ENCODE results near the gene PLCB1.
"Not testable (repeated sequence)": the region's sequence is repeated elsewhere in the genome, so short reads cannot be mapped to it uniquely, and the experiment has no call there.

Gene PLCB1

DNA sequence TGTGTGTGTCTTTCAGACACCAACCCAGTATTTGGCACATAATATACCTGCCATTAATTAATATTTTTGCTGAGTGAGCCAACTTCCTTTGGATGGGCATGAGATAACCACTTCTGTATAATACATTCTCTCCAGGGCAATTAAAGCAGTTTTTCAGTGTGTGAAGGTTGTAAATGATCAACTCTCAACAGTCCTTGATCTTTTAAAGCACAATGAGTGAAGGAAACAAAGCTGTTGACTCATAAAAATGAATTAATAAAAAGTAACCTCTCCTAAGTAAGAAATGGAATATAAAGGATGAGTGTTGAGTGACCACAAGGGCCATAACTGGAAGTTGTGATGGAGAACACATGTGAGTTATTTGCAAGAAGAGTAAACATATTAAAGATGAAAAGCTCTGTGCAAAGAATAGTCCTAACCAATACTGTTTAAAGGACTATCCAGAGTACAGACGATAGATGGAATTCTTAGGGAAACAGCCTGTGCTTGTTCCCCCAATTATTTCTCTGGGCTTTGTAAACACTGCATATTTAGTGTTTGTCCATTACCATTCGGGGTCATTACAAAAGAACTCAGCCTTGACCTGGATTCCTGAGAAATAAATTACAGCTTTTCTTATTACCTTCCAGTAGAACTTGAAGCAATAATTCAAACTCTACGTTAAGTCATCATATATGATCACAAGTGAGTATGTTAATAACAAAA lies 446.2 kb downstream of the PLCB1 start:
- no peak for DNase-seq

DNA sequence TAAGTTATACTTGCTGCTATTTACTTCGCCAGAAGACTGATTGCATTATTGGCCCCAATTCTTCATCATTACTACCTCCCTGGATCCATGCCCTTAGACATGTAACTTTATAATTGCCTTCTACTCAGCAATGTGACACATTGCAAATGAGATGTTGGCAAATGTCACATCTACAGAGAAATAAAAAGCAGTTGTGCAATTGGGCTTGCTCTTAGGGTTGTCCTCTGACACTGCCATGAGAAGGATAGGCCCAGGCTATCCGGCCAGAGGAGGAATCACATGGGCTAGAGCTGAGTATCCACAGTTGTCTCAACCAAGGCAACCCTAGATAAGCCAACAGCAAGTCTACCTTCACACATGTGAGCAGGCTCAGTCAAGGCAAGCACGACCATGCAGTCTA lies 447.0 kb downstream of the PLCB1 start:
- no peak for DNase-seq

DNA sequence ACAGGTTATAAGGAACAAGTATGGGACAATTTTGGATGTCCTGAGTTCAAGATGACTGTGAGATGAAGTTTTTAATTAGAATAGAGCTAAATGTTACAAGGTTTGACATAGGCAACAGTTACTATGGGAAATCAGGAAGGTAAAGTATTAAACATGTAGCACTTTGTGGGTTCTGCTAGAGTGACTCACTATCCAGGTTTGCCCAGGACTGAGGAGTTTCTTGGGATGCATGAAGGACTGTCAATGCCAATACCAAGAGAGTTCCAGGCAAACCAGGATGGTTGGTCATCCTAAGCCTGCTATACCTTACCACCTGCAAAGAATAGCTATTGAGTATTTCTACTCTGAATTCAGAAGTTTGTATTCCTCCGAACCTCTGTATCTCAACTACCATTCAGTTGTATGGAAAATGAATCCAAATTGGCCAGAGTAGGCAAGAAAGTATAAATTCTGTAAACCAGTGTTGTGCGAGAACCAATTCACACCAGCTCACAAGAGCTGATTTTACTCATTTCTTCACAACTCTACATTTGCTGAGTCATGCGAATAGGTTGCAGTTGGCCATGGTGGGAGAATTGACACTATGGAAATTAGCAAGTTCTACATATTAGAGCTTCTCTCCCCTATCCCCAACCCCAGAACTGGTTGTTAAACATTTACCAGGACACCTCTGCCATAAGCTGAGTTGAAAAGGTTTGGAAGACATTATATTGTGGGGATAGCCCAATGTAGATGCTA lies 449.5 kb downstream of the PLCB1 start:
- DNase-seq: no peak

DNA sequence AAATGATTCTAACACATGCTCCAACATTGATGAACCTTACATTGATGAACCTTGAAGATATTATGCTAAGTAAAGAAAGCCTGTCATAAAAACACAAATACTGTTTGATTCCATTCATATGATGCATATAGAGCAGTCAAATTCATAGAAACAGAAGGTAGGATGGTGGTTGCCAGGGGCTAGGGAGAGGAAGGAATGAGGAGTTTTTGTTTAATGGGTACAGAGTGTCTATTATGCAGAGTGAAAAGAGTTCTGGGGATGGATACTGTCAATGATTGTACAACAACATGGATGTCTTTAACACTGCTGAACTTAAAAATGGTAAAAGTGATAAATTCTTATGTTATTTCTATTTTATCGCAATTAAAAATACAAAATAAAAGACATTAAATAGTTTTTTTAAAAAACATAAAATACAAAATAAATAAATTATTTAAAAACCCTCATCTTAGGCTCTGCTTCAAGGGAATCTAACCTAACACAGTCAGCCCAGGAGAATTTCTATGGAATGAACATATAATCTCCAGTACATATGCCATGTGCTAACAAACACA lies 451.0 kb downstream of the PLCB1 start:
- no peak for DNase-seq

DNA sequence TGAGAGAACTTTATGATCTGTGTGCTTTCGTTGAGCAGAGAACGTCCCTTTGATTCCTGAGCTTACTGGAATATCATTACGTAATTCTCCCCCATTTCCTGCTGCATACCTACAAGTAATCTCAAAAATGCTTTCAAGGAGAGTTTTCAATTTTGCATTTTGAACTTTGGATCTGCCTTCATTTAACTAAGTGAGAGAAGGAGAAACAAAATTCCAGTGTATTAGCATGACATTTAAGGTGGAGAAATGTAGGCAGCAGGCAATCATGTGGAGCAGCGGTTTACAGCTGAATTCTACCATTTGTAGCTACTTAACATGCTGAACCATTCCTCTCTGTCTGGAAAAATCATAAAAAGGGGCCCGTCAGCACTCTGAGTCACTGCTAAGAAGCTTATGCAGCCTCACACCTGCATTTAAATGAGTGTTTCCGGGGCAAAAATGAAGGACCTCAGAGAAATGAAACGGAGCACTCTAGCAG lies 451.5 kb downstream of the PLCB1 start:
- DNase-seq: no peak

DNA sequence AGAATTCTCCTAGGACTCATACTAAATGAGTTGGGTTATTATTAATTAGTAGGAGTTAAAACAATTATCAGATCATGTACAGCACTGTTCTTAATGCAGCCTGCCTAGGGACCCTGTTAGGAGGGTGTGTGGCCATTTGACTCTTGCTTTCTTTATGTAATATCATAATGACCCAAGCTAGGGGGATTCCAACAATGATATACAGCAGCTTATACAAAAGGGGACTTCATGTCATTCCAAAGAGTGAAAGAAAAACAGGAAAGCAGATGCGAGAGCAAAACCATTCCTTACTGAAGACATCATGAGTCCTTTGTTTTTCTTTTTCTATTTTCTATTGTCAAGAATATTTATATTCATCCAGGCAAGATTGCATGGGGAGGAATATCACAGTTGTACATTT lies 455.2 kb downstream of the PLCB1 start:
- DNase-seq: no peak

DNA sequence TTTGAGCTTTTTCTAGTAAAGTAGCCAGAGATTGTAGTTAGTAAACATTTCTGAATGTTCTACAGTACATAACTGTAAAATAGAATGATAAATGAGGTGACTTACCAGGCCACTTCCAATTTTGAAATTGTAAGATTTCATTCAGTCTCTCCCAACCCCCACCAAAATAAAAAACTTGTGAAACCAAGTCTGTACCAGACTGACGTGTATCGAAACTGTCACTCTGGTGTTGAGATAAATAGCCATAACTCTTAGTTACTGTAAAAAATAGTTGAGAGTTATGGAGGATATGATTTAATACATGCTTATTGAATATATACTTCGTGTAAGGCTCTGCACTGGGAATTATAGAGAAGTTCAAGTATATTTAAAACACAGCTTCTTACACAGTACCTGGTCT lies 455.7 kb downstream of the PLCB1 start:
- DNase-seq: no peak

DNA sequence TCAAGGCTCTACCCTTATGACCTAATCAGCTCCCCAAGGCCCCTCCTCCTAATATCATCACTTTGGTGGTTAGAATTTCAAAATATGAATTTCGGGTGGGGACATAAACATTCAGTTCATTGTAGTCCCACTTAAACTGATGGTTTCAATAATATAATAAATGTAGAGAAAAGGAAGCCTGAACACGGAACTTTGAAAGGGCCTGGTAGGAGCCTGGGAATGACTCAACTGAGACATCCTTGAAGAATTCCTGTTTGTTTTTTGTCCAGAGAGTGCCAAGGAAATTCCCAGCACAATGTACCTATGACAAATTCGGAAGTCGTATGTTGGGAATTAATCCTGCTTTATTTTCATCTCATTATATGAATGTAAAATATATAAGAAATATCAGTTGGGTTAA lies 457.9 kb downstream of the PLCB1 start:
- no peak for DNase-seq

DNA sequence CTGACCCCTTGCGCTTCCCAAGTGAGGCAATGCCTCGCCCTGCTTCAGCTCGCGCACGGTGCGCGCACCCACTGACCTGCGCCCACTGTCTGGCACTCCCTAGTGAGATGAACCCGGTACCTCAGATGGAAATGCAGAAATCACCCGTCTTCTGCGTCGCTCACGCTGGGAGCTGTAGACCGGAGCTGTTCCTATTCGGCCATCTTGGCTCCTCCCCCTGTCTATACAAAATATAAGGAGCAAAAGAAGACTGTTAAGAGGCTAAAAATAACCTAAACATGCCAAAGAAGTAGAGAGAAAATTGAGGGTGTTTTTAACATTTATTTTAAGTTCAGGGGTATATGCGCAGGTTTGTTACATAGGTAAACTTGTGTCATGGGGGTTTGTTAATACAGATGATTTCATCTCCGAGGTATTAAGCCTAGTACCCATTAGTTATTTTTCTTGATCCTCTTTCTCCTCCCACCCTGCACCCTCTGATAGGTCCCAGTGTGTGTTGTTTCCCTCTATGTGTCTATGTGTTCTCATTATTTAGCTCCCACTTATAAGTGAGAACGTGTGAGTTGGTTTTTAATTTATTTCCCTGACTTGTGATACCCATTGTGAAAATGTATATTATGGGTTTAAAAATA lies 469.0 kb downstream of the PLCB1 start:
- DNase-seq: not testable (repeated sequence)

DNA sequence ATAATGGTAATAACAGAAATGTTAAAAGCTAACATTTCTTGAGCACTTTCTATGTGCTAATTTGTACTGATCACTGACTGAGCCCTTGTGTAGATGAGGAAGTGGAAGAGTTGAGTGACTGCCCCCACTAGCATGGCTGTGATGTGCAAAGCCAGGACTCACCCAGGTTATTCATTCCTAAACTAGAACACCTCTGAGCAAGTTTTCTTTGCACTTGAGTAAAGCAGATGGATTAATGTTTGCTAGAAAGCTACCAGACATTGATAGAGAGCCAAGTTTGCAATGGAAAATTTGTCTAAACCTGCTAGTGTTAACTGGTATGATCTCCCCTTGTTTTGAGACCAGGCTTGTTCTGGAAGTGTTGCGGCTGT lies 469.5 kb downstream of the PLCB1 start:
- DNase-seq: no peak

DNA sequence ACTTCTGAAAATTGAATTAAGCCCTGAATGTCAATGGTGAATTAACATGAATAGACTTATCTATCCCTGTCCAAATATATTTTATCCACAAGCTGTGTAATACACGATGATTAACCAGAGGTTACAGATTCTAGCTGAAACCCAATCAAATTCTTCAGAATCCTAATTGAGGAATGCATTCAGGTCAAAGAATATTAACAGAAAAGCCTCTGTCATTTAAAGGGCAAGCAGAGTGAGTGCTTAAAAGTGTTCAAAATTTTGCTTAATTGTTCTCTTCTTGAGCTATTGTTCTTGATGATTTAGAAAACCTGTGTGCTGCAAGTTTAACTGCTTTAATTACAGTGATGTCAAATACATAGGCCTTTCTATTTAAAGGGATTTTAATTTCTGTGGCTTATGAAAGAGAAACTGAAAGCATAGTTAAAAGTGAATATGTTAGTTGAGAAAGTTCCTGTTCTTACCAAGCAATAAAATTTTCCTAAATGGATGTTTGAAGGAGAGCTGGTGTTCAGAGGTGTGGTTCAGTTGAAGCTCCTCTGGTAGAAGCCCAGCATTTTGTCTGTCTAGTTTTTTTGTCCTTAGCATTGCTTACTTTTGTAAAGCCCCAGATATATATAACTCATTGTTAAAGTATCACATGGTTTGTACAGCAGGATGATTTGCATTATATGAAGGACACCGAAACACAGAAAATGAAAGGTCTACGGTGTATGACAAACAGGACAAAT lies 470.5 kb downstream of the PLCB1 start:
- DNase-seq: no peak

DNA sequence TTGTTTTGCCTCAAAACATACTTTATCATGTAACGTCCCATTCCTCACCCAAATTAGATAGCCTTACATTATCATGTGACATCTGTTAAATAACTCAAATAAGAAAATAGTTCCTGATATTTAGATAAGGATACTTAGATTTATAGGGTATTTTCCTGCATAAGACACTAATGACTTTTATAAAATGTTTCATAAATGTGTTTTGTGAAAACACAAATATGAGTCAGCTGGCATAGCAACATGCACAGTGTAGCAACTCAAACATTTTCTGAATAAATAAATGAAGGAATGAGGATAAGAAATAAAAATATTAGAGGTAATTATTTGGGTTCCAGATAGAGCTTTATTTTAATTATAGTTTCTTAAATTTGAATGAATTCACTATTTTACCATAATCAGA lies 476.4 kb downstream of the PLCB1 start:
- DNase-seq: no peak

DNA sequence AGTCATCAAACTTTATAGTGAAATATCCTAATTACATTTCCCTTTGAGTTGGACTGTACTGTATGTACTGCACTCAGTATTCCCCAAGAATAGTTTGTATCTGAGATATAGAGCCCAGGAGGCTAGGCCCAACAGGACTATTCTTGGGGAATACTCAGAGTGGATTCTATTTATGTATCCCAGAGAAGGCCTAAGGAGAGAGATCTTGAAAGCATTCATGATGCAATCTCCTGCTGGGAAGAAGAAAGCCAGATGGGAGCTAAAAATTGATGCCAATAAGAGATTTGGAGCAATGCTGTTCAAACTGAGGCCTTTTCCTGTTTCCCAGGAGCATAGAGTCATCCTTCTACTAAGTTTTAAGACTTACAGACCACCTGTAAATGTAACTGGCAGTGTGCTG lies 484.7 kb downstream of the PLCB1 start:
- no peak for DNase-seq

DNA sequence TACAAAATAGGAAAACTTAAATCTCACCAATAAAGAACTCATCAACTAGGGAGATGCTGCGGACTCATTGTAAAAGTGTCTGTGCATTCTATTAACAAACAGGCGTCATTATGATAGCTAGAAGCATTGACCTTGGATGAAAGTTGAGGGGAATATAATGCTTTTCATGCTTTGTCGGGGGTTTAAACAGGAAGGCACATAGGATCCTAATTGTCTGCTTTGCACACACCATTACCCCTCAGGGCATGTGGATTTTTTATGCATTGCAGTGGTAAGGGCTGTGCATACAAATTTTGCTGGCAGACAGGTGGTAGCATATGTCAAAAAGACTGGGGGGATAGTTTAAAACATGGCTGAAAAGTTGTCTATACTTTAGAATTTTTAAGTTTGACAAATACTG lies 488.9 kb downstream of the PLCB1 start:
- DNase-seq: no peak

DNA sequence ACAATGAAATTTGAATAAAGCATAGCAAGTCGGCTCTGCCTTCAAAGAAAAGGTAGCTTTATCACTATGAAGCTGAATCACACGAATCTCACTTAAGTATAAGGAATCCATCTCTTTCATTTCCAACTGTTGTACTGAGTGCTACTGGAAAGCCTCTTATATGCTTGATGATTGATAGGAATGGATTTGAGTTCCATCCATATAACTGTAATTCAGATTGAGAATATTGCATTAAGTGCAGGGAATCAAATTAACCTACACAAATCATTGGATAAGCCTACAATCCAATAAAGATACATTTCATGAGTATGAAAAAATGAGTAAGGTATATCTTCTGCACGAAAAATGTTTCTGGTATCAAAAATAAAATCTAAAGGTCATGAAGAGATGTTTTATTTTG lies 492.0 kb downstream of the PLCB1 start:
- no peak for DNase-seq

DNA sequence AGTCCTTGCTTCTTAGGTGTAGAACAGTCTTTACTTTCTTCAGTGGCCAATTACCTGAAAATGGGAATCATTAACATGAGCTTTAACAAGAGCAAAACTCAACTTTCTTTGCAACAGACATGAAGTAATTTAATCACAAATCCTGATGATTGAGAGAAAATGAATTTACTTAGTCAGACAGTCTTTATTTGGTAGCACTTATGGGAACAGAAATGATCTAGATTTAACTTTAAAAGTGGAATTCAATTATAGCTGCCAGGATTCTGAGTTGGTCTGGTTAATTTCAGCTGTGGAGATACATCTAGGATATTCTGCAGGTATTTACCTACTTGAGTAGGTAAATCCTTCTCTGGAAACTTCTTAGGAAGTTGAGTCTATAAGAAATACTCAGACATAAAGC lies 492.6 kb downstream of the PLCB1 start:
- no peak for DNase-seq

DNA sequence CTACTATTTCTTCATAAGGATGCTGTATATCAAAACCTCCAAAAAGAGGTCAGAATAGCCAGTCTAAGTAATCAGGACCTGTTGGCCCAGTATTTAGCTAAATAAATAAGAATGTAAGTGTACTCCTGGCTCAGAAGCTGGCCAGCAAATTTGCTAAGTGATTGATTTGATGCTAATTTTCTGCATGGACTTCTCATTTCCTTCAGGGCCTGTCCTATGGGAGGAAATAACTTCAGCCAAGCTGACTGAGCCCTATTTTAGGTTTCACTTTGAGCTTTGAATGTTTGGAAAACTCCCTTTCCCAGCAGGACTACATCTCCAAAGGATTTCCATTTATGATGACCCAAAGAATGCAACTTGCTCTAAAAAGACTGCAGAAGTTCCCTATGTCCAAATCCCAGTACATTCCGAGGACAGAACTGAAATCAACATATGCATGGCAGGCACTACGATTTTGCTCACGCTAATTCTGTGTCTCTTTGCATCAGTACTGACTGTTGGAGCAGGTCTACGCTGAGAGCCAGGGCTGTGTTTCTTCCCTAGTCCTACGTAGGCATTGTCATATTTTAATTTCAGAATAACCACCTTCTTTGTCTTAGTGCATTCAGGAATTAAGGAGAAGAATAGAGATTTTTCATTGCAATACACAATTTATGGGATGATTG lies 495.4 kb downstream of the PLCB1 start:
- DNase-seq: no peak

DNA sequence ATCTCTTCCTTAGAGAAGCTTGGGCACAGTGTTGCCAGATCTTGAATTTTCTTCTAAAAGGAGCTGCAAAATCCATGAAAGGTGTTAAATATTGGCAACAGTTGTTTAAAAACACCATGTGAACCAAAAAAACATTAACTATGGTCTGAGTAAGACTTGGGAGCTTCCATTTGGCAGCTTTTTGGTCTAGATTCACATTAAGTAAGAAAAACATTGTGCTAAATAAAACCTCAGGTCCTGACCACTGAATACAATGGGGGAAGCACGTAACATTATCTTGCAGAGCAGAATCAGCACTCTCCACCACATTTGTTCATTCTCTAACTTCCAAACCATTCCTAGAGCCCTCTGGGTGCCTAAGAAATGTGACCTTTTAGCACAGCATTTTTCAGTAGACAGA lies 499.2 kb downstream of the PLCB1 start:
- no peak for DNase-seq

DNA sequence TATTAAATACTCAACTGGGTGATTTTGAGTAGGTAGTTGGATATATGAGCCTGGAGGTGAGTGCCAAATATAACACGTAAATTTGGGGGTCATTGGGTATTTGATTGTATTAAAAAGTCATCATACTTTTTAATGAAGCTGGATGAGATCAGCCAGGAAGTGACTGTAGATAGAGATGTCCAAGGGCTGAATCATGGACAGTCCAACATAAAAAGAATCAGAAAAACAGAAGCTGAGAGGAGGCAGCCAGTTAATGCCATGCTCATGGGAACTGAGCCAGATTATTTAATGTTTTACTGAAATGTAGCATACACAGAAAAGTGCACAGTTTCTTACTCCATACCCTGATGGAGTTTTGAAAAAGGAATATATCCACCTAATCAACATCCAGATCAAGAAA lies 501.3 kb downstream of the PLCB1 start:
- no peak for DNase-seq

DNA sequence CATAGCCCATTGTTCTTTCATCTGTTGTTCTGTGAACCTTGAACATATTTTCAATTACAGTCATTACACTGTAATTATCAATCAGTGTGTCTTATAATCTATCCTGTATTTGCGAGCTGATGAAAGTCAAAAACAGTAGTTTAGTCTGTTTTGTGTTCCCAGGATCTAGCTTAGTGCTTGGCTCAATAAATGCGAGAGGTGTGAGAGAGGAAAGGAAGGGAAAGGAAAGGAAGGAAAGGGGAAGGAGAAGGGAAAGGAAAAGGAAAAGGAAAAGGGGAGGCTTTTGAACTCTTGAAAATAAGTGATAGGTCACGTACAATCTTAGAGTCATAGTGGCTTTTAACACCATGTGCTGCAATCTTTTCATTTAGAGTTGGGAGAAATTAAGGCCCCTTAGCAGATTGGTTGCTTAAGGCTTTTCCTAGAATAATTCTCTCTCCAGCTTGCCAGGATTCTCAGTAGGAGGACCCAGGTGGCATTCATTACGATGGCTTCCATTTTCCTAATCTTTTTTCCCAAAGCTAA lies 503.0 kb downstream of the PLCB1 start:
- DNase-seq: no peak

DNA sequence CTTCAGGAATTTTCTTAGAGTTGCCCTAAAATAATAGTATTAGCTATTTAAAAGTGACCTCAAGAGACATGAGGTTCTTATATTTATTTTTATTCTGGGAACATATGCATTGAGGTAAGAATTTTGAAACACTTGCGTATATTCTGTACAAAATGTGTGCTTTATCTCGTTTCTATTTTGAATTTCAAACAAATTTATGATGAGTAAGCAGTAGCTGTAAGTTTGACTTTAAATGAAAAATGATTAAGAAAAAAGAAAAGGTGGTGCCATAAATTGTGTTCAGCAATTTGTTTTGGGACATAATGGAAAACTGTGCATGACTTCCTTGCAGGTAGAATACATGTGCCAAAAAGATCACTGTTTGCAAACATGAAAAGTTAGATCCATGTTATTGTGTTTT lies 503.8 kb downstream of the PLCB1 start:
- no peak for DNase-seq

DNA sequence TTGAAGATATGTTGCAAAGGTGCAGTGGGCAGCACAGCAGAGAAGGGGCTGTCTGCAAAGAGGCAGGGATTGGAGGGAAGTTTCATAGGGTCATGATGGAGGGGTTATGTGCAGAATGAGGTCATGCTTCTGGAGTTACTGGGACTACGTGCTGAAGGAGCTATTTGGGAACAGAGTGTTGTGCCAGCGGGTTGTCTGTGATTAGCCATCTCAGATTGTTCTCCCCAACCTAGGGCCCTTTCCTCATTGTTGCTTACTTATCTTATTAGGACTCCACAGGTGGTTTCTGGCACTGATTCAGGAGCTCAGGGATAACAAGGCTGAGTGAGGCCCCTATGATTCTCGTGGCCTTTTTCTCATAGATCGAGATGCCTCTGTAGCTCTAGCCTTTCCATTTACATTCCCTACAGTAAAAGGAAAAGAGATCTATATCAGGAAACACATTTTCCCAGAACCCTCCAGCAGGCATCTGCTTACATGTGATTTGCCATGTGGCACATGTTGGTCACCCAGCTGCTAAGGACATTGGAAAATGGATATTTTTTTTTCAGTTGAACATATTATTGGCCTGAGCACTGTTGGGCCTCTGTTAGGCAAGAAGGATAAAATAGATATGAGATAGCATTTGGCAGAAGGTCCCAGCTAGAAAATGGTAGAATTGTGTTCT lies 507.2 kb downstream of the PLCB1 start:
- DNase-seq: no peak

Measured in DMS79 (cell line).